HG03108 (cell line): ENCODE measurements around the gene FBXO17.

Experiments used
- ATAC-seq: cut with Tn5 transposase; IDR thresholded peaks from one replicate; pipeline ENCODE4 v1.9.1; 2021; ENCODE audit warnings: moderate library complexity; ENCODE audit not compliant: unreplicated experiment

The FBXO17 gene

GRCh38 chr19:38918526-38918925 is 57.0 kb downstream of the FBXO17 start:
- no peak for ATAC-seq

- no peak for ATAC-seq
Measured at GRCh38 chr19:38917921-38918491, 57.5 kb downstream of the FBXO17 start.

- ATAC-seq = no peak
Measured at GRCh38 chr19:38917516-38917915, 58.0 kb downstream of the FBXO17 start.

GRCh38 chr19:38915329-38916321 is 59.9 kb downstream of the FBXO17 start:
- no peak for ATAC-seq

- ATAC-seq = no peak
Measured at GRCh38 chr19:38913958-38914357, 61.6 kb downstream of the FBXO17 start.

GRCh38 chr19:38912600-38913514 is 62.7 kb downstream of the FBXO17 start:
- ATAC-seq = no peak

GRCh38 chr19:38911388-38912001 is 64.0 kb downstream of the FBXO17 start:
- no peak for ATAC-seq

GRCh38 chr19:38910488-38910887 is 65.1 kb downstream of the FBXO17 start:
- ATAC-seq = no peak

- no peak for ATAC-seq
Measured at GRCh38 chr19:38908911-38909310, 66.6 kb downstream of the FBXO17 start.

- no peak for ATAC-seq
Measured at GRCh38 chr19:38907670-38908069, 67.9 kb downstream of the FBXO17 start.

- ATAC-seq = no peak
Measured at GRCh38 chr19:38907227-38907626, 68.3 kb downstream of the FBXO17 start.

GRCh38 chr19:38905620-38906019 is 69.9 kb downstream of the FBXO17 start:
- ATAC-seq = no peak

GRCh38 chr19:38904581-38905539 is 70.7 kb downstream of the FBXO17 start:
- no peak for ATAC-seq

GRCh38 chr19:38901683-38902082 is 73.9 kb downstream of the FBXO17 start:
- no peak for ATAC-seq

- ATAC-seq = no peak
Measured at GRCh38 chr19:38900743-38901190, 74.8 kb downstream of the FBXO17 start.

- no peak for ATAC-seq
Measured at GRCh38 chr19:38900202-38900629, 75.3 kb downstream of the FBXO17 start.

- peak; percentile 91 for ATAC-seq
Measured at GRCh38 chr19:38899447-38900201, 75.9 kb downstream of the FBXO17 start, which contains the start of the genes NFKBIB and SIRT2. Gene NFKBIB, plus strand, starts transcription at chr19:38899969. Its CDS starts 64 bp downstream, at chr19:38900033. Gene SIRT2, minus strand, starts transcription at chr19:38899618. Its CDS starts 97 bp downstream, at chr19:38899521.

- no peak for ATAC-seq
Measured at GRCh38 chr19:38898788-38899446, 76.6 kb downstream of the FBXO17 start.
